H9 (cell line): Measurements from ENCODE around the gene TTC28. TPM values are rescaled to one million over a fixed set of nuclear protein-coding genes. Genes with fewer than 3 reads are reported as not detected.

ENCODE experiments used
- DNase-seq: peaks from one replicate; pipeline ENCODE4 v3.0.0-alpha.2; 2017
- H2AFZ ChIP-seq: one replicate; pipeline ENCODE4 v1.6.1; 2013; ENCODE audit warnings: mild to moderate bottlenecking, low read length, control low read depth, moderate library complexity
- H2AK5ac ChIP-seq: 2 replicates; pipeline ENCODE4 v1.6.1; 2013; ENCODE audit warnings: low read length, control low read depth, mixed read lengths; ENCODE audit not compliant: insufficient read length
- H2BK120ac ChIP-seq: one replicate; pipeline ENCODE4 v1.6.1; 2013; ENCODE audit warnings: low read depth, mild to moderate bottlenecking, low read length, control low read depth, inconsistent platforms; ENCODE audit not compliant: poor library complexity, severe bottlenecking
- H2BK12ac ChIP-seq: 2 replicates; pipeline ENCODE4 v1.6.1; 2013; ENCODE audit warnings: low read length, control low read depth, mixed read lengths, low read depth; ENCODE audit not compliant: insufficient read length
- H2BK15ac ChIP-seq: 2 replicates; pipeline ENCODE4 v1.6.1; 2013; ENCODE audit warnings: low read depth, low read length, control low read depth
- H2BK20ac ChIP-seq: one replicate; pipeline ENCODE4 v1.6.1; 2013; ENCODE audit warnings: low read depth, mild to moderate bottlenecking, low read length, control low read depth, inconsistent platforms; ENCODE audit not compliant: poor library complexity, severe bottlenecking
- H2BK5ac ChIP-seq: 2 replicates; pipeline ENCODE4 v1.6.1; 2013; ENCODE audit warnings: low read length, control low read depth, mixed read lengths; ENCODE audit not compliant: insufficient read length
- H3K14ac ChIP-seq: 2 replicates; pipeline ENCODE4 v1.6.1; 2013; ENCODE audit warnings: low read length, control low read depth; ENCODE audit not compliant: insufficient read depth
- H3K18ac ChIP-seq: 2 replicates; pipeline ENCODE4 v1.6.1; 2013; ENCODE audit warnings: low read depth, mild to moderate bottlenecking, mixed read lengths, low read length, control low read depth; ENCODE audit not compliant: insufficient read length
- H3K23ac ChIP-seq: 2 replicates; pipeline ENCODE4 v1.6.1; 2013; ENCODE audit warnings: low read length, control low read depth, mixed read lengths, low read depth; ENCODE audit not compliant: insufficient read length
- H3K23me2 ChIP-seq: 2 replicates; pipeline ENCODE4 v1.6.1; 2013; ENCODE audit warnings: low read depth, mild to moderate bottlenecking, mixed read lengths, low read length, control low read depth; ENCODE audit not compliant: insufficient read length, poor library complexity, severe bottlenecking
- H3K27ac ChIP-seq: 2 replicates; pipeline ENCODE4 v1.5.1; 2013; ENCODE audit warnings: low read length, control low read depth, mixed read lengths, low read depth; ENCODE audit not compliant: insufficient read length
- H3K27me3 ChIP-seq: 2 replicates; pipeline ENCODE4 v1.6.1; 2013; ENCODE audit warnings: low read length, control low read depth, inconsistent platforms; ENCODE audit not compliant: insufficient read depth
- H3K4ac ChIP-seq: 2 replicates; pipeline ENCODE4 v1.6.1; 2013; ENCODE audit warnings: low read depth, mild to moderate bottlenecking, control low read depth, inconsistent platforms, low read length, moderate library complexity
- H3K4me1 ChIP-seq: 2 replicates; pipeline ENCODE4 v1.6.1; 2013; ENCODE audit warnings: low read length, control low read depth, inconsistent platforms; ENCODE audit not compliant: insufficient read depth
- H3K4me2 ChIP-seq: 2 replicates; pipeline ENCODE4 v1.6.1; 2013; ENCODE audit warnings: low read length, control low read depth, mixed read lengths; ENCODE audit not compliant: insufficient read length, insufficient read depth
- H3K56ac ChIP-seq: 2 replicates; pipeline ENCODE4 v1.6.1; 2013; ENCODE audit warnings: low read depth, mild to moderate bottlenecking, mixed read lengths, low read length, control low read depth; ENCODE audit not compliant: insufficient read length
- H3K79me1 ChIP-seq: 2 replicates; pipeline ENCODE4 v1.6.1; 2013; ENCODE audit warnings: low read depth, mild to moderate bottlenecking, moderate library complexity, low read length, control low read depth, inconsistent platforms; ENCODE audit not compliant: insufficient read depth, poor library complexity, severe bottlenecking
- H3K79me2 ChIP-seq: 2 replicates; pipeline ENCODE4 v1.6.1; 2013; ENCODE audit warnings: low read length, control low read depth, inconsistent platforms; ENCODE audit not compliant: insufficient read depth
- H3K9ac ChIP-seq: 2 replicates; pipeline ENCODE4 v1.6.1; 2013; ENCODE audit warnings: low read length, control low read depth, mixed read lengths; ENCODE audit not compliant: insufficient read length; ENCODE audit errors: extremely low read depth
- H3K9me3 ChIP-seq: one replicate; pipeline ENCODE4 v1.6.1; 2013; ENCODE audit warnings: low read depth, low read length, inconsistent platforms; ENCODE audit not compliant: control insufficient read depth
- H3T11ph ChIP-seq: one replicate; pipeline ENCODE4 v1.6.1; 2013; ENCODE audit warnings: mild to moderate bottlenecking, low read length, control low read depth, inconsistent platforms
- H4K20me1 ChIP-seq: one replicate; pipeline ENCODE4 v1.6.1; 2013; ENCODE audit not compliant: control insufficient read depth, insufficient read length, insufficient read depth
- H4K5ac ChIP-seq: 2 replicates; pipeline ENCODE4 v1.6.1; 2013; ENCODE audit warnings: low read depth, mild to moderate bottlenecking, mixed read lengths, low read length, control low read depth; ENCODE audit not compliant: insufficient read length
- H4K8ac ChIP-seq: replicated peaks from 2 replicates; pipeline ENCODE4 v1.6.1; 2013; ENCODE audit warnings: low read length, control low read depth, mixed read lengths, low read depth; ENCODE audit not compliant: insufficient read length
- H4K91ac ChIP-seq: 2 replicates; pipeline ENCODE4 v1.6.1; 2013; ENCODE audit warnings: low read depth, mild to moderate bottlenecking, moderate library complexity, mixed read lengths, low read length, control low read depth; ENCODE audit not compliant: insufficient read length
- H3K27ac Mint-ChIP-seq, 3 experiments: 2 replicates in 2 of 3; 3 replicates in 1 of 3; pipeline ENCODE4 v1.8.0; 2020 to 2021; ENCODE audit warnings: mixed read lengths in 3 of 3, mild to moderate bottlenecking in 1 of 3, moderate library complexity in 1 of 3
- H3K27me3 Mint-ChIP-seq: 2 replicates; pipeline ENCODE4 v1.8.0; 2021; ENCODE audit warnings: low read depth, mild to moderate bottlenecking, moderate library complexity, mixed read lengths
- H3K36me3 Mint-ChIP-seq, 3 experiments: 2 replicates in 2 of 3; 3 replicates in 1 of 3; pipeline ENCODE4 v1.8.0; 2020 to 2021; ENCODE audit warnings: low read depth in 3 of 3, mixed read lengths in 3 of 3; ENCODE audit not compliant: insufficient read depth in 1 of 3
- H3K4me1 Mint-ChIP-seq, 2 experiments: 2 replicates each; pipeline ENCODE4 v1.8.0; 2020; ENCODE audit warnings: mixed read lengths in 2 of 2
- H3K4me3 Mint-ChIP-seq, 2 experiments: 2 replicates in 1 of 2; 3 replicates in 1 of 2; pipeline ENCODE4 v1.8.0; 2020 to 2021; ENCODE audit warnings: mild to moderate bottlenecking in 2 of 2, mixed read lengths in 2 of 2, moderate library complexity in 1 of 2
- H3K9me3 Mint-ChIP-seq, 2 experiments: 2 replicates in 1 of 2; 3 replicates in 1 of 2; pipeline ENCODE4 v1.8.0; 2020; ENCODE audit warnings: mild to moderate bottlenecking in 2 of 2, mixed read lengths in 2 of 2, moderate library complexity in 1 of 2
- CTCF ChIP-seq: fragments of 200-600 bp; sonication (generic); conservative IDR thresholded peaks from 3 replicates; pipeline ENCODE4 v1.8.0; 2021; ENCODE audit warnings: antibody characterized with exemption, mild to moderate bottlenecking
- WGBS: extraction: QIAGEN DNeasy Blood & Tissue Kit; methylation state at CpG from one replicate; pipeline ENCODE4 v1.1.7; 2013; ENCODE audit warnings: missing lambda C conversion rate, low lambda C conversion rate, mixed read lengths; ENCODE audit not compliant: insufficient read length; ENCODE audit errors: extremely low coverage; 5-methylcytosine and 5-hydroxymethylcytosine counted together
- total RNA-seq: library from RNA; stranded (reverse); gene quantifications from 2 replicates; pipeline ENCODE4 v1.2.1, GENCODE V29; 2021

TTC28 gene
- total RNA-seq, 1 experiment from 2014 or later = 13.6 TPM

- no peaks in the 10 kb centered on the region for H3K4me1 ChIP-seq
- H3K36me3 Mint-ChIP-seq = no peaks in the 10 kb centered on the region
- H3K9me3 Mint-ChIP-seq = no peaks in the 10 kb centered on the region
These were observed 116.0 kb downstream of the TTC28 start for GRCh38 chr22:28563636-28564035.

More at GRCh38 chr22:28563636-28564035, 116.0 kb downstream of the TTC28 start:
- H3K23ac ChIP-seq = no peak overlapping the region
- Mint-ChIP-seq H3K27me3 (no peaks in the 10 kb centered on the region), H3K4me1 (peaks cover 0 to 3% of the 10 kb centered on the region in 2 experiments; a peak in 2 of 4 replicates), H3K4me3 (no peak overlapping the region), H3K27ac (no peak overlapping the region)
- no peak overlapping the region for H3K56ac ChIP-seq
- H3K9me3 ChIP-seq = no peaks in the 10 kb centered on the region
- no peaks in the 10 kb centered on the region for H4K20me1 ChIP-seq
- H3K18ac ChIP-seq = no peak overlapping the region
- H4K91ac ChIP-seq = no peak overlapping the region
- H2BK15ac ChIP-seq = no peak overlapping the region
- no peak for TF ChIP-seq CTCF
- no peak overlapping the region for H4K8ac ChIP-seq
- H3K4me2 ChIP-seq = no peak overlapping the region
- H3K23me2 ChIP-seq = no peaks in the 10 kb centered on the region
- no peaks in the 10 kb centered on the region for H3K79me1 ChIP-seq
- no peak overlapping the region for H2BK12ac ChIP-seq
- no peak overlapping the region for H3K9ac ChIP-seq
- no peaks in the 10 kb centered on the region for H3K27me3 ChIP-seq
- no peak overlapping the region for H2AFZ ChIP-seq
- no peaks in the 10 kb centered on the region for H3K79me2 ChIP-seq
- H3K27ac ChIP-seq = no peak overlapping the region
- no peak overlapping the region for H2BK20ac ChIP-seq
- WGBS = no CpG with 5 or more reads among the region's 2 CpGs
- DNase-seq = no peak
- H2BK120ac ChIP-seq = no peak overlapping the region
- no peak overlapping the region for H2AK5ac ChIP-seq
- no peak overlapping the region for H4K5ac ChIP-seq
- no peak overlapping the region for H3K4ac ChIP-seq
- H2BK5ac ChIP-seq = no peak overlapping the region
- H3T11ph ChIP-seq = no peak overlapping the region
- H3K14ac ChIP-seq = no peak overlapping the region
